Skin epidermis (tissue), 12 donors: ENCODE measurements around the gene SPEG.
A peak's percentile ranks its signal among the peaks of the same experiment; 100 is the strongest.

Experiments used
- H3K27ac ChIP-seq, 21 experiments: fragments of 200-600 bp; sonication (generic) in 11 of 21; one replicate each; pipeline ENCODE4 v1.5.0; 2020; ENCODE audit warnings: mild to moderate bottlenecking in 3 of 21, inconsistent platforms in 2 of 21, moderate library complexity in 2 of 21
- H3K4me3 ChIP-seq, 7 experiments: fragments of 200-600 bp; sonication (generic) in 2 of 7; one replicate each; pipeline ENCODE4 v1.5.0; 2020; ENCODE audit warnings: inconsistent platforms in 2 of 7, mild to moderate bottlenecking in 2 of 7, moderate library complexity in 1 of 7

SPEG gene

DNA sequence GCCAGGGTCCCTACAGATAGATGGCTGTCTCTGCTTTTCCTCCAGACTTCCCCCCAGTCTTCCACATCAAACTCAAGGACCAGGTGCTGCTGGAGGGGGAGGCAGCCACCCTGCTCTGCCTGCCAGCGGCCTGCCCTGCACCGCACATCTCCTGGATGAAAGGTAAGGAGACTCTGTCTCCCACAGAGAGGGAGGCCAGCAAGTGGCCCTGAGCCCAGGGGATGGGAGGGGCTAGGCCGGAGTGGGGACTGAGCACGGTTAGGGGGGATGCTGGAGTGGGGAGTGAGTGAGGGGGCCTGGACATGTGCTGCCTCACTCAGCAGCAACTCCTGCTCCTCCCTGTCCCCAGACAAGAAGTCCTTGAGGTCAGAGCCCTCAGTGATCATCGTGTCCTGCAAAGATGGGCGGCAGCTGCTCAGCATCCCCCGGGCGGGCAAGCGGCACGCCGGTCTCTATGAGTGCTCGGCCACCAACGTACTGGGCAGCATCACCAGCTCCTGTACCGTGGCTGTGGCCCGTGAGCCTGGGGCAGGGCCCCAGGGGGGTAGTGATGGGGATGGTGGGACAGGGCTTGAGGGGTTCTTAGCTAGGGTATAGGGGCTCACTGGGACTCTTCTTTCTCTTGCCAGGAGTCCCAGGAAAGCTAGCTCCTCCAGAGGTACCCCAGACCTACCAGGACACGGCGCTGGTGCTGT is 53.7 kb downstream of the SPEG start:
- H3K4me3 ChIP-seq: no peak overlapping the region
- no peak overlapping the region for H3K27ac ChIP-seq

DNA sequence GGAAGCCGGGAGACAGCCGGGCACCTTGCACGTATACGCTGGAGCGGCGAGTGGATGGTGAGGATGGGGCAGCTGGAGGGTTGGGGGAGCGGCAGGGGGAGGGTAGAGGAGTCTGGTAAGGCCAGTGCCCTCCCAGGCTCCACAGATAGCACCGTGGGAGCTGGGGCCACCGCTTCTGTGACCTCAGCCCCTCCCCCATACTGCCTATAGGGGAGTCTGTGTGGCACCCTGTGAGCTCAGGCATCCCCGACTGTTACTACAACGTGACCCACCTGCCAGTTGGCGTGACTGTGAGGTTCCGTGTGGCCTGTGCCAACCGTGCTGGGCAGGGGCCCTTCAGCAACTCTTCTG is 54.2 kb downstream of the SPEG start:
- H3K27ac ChIP-seq: no peak overlapping the region
- no peak overlapping the region for H3K4me3 ChIP-seq

DNA sequence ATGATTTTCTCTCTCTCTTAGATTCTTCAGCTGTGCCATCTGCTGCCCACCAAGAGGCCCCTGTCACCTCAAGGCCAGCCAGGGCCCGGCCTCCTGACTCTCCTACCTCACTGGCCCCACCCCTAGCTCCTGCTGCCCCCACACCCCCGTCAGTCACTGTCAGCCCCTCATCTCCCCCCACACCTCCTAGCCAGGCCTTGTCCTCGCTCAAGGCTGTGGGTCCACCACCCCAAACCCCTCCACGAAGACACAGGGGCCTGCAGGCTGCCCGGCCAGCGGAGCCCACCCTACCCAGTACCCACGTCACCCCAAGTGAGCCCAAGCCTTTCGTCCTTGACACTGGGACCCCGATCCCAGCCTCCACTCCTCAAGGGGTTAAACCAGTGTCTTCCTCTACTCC is 54.7 kb downstream of the SPEG start:
- Histone ChIP-seq H3K27ac (no peak overlapping the region), H3K4me3 (no peak overlapping the region)

GRCh38 chr2:219490186-219490585 is 55.5 kb downstream of the SPEG start:
- H3K27ac ChIP-seq: no peak overlapping the region

DNA sequence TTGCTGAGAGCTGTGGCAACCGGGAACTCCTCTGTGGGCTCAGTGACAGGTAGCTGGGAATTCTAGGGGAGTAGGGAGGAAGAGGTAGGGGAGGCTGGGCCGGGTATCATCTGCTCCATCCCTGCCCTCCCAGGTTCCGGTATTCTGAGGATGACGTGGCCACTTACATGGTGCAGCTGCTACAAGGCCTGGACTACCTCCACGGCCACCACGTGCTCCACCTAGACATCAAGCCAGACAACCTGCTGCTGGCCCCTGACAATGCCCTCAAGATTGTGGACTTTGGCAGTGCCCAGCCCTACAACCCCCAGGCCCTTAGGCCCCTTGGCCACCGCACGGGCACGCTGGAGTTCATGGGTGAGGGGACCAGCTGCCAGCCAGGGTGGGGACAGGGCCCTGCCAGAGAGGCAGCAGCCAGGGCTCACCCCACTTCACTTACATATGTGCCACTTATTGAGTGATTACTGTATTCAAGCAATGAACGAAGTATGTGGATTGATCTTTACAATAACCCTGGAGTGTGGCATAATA is 56.0 kb downstream of the SPEG start:
- Histone ChIP-seq H3K4me3 (no peak overlapping the region), H3K27ac (no peak overlapping the region)

More at GRCh38 chr2:219490186-219490585, 55.5 kb downstream of the SPEG start:
- no peak overlapping the region for H3K4me3 ChIP-seq

GRCh38 chr2:219491278-219491963 is 56.8 kb downstream of the SPEG start:
- no peak overlapping the region for H3K27ac ChIP-seq
- H3K4me3 ChIP-seq: no peak overlapping the region

GRCh38 chr2:219492575-219492974 is 57.9 kb downstream of the SPEG start:
- Histone ChIP-seq H3K4me3 (no peak overlapping the region), H3K27ac (no peak overlapping the region)

GRCh38 chr2:219493086-219493485 is 58.4 kb downstream of the SPEG start:
- Histone ChIP-seq H3K27ac (no peak overlapping the region), H3K4me3 (no peak overlapping the region)

DNA sequence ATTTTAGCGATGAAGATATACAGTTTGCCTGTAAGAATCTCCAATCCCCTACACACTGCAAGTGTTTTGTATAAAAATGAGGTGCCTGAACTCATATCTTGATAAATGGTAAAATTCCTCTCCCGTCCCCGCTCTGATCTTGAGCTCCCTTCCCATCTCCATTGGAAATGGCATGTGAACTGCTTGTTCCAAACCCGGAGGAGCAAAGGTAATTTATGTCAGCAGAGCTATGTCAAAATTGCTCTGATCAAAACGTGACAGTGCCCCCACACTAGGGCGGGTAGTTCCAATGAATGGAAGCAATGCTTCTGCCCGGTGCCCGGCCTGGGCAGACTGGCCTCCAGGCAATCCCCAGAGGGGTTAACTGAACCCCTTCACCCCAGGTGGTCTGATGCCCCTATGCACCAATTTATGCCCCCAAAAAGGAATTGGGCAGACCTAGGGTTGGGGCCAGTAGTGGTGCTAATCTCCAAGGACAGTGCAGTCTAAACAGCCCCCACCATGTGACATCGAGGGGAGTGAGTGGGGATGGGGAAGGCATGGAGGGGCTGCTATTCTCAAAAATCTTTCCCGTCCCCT is 60.4 kb downstream of the SPEG start:
- Histone ChIP-seq H3K27ac (no peak overlapping the region), H3K4me3 (no peak overlapping the region)

- no peak overlapping the region for H3K27ac ChIP-seq
- no peak overlapping the region for H3K4me3 ChIP-seq
These were observed 61.0 kb downstream of the SPEG start for GRCh38 chr2:219495531-219496122.

GRCh38 chr2:219496247-219496824 is 61.7 kb downstream of the SPEG start:
- Histone ChIP-seq H3K4me3 (no peak overlapping the region), H3K27ac (no peak overlapping the region)

DNA sequence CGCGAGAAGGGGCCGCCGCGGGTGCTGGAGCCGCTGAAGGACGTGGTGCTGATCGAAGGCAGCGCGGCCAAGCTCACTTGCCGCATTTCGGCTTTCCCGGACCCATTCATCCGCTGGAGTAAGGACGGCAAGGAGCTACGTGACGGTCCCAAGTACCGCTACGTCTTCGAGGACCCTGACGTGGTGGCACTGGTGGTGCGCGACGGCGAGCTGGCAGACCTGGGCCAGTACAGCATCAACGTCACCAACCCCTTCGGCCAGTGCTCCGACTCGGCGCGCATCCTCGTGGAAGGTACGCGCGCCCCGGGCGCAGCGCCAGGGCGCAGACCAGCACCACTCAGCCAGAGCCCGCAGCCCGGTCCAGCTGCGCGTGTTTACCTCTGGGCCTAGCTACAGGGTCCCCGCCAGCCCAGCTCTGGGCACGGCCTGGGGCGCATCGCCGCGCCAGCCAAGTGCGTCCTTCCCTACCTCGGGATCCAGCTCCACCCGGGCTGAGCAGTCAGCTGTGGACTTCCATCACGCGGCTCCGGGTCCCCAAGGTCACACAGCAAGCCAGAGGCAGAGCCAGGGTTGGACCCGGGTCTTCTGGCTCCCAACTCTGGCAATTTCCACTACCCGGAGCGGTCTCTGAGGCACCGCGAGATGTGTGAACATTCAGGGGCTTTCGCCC is 62.3 kb downstream of the SPEG start:
- peak overlapping the region in 1 of 7 experiments; percentile 69 for H3K4me3 ChIP-seq
- peak overlapping the region in 1 of 21 experiments; percentile 84 for H3K27ac ChIP-seq

GRCh38 chr2:219497495-219498279 is 63.0 kb downstream of the SPEG start:
- peak overlapping the region; percentile 45 to 69 (median 64) for H3K4me3 ChIP-seq
- H3K27ac ChIP-seq: peak overlapping the region; percentile 46 to 96 (median 88)

DNA sequence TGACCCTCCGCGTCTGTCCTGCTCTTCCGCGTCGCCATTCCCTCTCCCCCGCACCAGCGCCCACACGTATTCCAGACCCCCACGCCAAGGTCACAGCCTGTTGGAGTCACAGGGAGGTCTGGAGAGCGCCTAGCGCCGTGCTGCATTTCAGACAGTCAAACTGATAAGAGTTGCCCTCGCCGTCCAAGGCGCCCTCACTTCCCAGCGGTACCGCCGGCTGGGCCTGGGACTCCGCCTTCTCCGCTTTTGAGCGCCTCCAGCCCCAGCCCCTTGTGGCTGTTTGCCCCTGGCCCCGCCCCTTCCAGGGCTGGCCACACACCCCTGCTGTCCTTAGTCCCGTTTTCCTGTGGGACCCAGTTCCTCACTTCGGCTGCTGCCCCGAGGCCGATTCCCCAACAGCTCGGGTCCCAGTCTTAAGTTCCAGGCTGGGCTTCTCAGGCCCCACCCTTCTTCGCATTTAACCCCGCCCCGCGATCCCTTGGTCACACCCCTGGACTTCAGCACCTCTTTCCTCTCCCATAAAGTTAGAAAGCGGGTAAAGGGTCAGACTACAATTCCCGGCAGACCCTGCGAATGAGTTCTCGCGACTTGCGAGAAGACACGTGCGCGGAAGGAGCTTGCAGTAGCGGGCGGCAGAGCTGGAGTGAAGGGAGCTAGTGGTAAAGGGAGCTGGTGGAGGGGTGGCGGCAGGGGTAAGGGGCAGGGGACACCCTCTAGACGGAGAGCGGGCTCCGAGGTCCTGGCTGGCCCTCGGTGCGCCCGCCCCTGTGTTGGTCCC is 63.8 kb downstream of the SPEG start, which contains the start of gene GMPPA:
Gene GMPPA, plus strand, starts transcription at position 612 of the 778 bp plus-strand sequence. CDS start 1,085 bp downstream, outside the sequence.
- Histone ChIP-seq H3K4me3 (peak within 1 kb of the TSS; percentile 45 to 69 (median 64)), H3K27ac (peak within 1 kb of the TSS; percentile 46 to 96 (median 89))

DNA sequence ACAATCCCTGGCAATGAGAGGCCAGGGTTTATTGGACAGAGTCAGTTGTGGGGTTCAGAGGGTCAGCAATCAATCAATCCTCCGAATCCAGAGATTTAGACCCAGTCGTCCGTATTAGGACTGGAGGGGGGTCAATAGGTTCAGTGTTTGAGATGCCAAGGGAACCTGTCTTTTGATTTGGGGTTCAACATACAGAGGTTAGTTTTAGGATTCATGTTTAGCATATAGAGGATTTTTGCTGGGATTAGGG is 64.3 kb downstream of the SPEG start:
- Histone ChIP-seq H3K27ac (peak overlapping the region; percentile 46 to 96 (median 89)), H3K4me3 (peak overlapping the region; percentile 45 to 69 (median 64))

- peak overlapping the region; percentile 45 to 69 (median 64) for H3K4me3 ChIP-seq
- H3K27ac ChIP-seq: peak overlapping the region in 6 of 21 experiments; percentile 84 to 92 (median 88)
These were observed 64.9 kb downstream of the SPEG start for GRCh38 chr2:219499555-219499954.

- H3K4me3 ChIP-seq: no peak overlapping the region
- no peak overlapping the region for H3K27ac ChIP-seq
These were observed 65.5 kb downstream of the SPEG start for GRCh38 chr2:219500135-219500534.

DNA sequence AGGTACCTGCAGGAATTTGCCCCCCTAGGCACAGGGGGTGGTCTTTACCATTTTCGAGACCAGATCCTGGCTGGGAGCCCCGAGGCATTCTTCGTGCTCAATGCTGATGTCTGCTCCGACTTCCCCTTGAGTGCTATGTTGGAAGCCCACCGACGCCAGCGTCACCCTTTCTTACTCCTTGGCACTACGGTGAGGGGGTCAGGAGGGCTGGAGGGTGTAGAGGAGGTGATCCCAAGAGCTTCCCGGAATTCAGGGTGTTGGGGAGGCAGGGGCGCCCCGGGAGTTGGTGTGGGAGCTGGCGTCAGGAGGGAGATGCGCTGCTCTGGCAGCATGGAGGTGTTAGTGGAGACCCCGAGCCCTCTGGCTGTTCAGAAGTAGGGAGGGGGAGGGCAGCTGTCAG is 67.2 kb downstream of the SPEG start:
- H3K27ac ChIP-seq: no peak overlapping the region

More for the DNA sequence above, 67.2 kb downstream of the SPEG start:
- H3K4me3 ChIP-seq: no peak overlapping the region
